Activated T-cell treated with anti-CD3 and anti-CD28 coated beads, Interleukin-2, amount 50 U/mL, for 72 hours (primary cell): ENCODE results near the gene SLC66A3. TPM values are rescaled to one million over a fixed set of nuclear protein-coding genes. Genes with fewer than 3 reads are reported as not detected.

Experiments
- ATAC-seq, 2 donors: fragments of 150-1000 bp; cut with Tn5 transposase; replicated peaks in 1 of 2; 2 replicates each; pipeline ENCODE4 v1.10.0; 2021; ENCODE audit warnings: moderate library complexity in 2 of 2, mild to moderate bottlenecking in 1 of 2
- DNase-seq, 2 donors: peaks; one replicate each; pipeline ENCODE4 v3.0.0; 2021 to 2022; ENCODE audit warnings: mixed read lengths in 1 of 2
- H3K27ac Mint-ChIP-seq: one replicate; pipeline ENCODE4 v1.8.0; 2022; ENCODE audit warnings: mild to moderate bottlenecking, moderate library complexity, mixed read lengths
- H3K27me3 Mint-ChIP-seq: one replicate; pipeline ENCODE4 v1.8.0; 2022; ENCODE audit warnings: low read depth, mixed read lengths
- H3K36me3 Mint-ChIP-seq, 2 donors: one replicate each; pipeline ENCODE4 v1.8.0; 2022; ENCODE audit warnings: mixed read lengths in 2 of 2, mild to moderate bottlenecking in 1 of 2; ENCODE audit not compliant: insufficient read depth in 2 of 2
- H3K4me1 Mint-ChIP-seq: one replicate; pipeline ENCODE4 v1.8.0; 2022; ENCODE audit warnings: low read depth, mixed read lengths
- H3K4me3 Mint-ChIP-seq, 2 donors: one replicate each; pipeline ENCODE4 v1.8.0; 2022; ENCODE audit warnings: mild to moderate bottlenecking in 2 of 2, mixed read lengths in 2 of 2, moderate library complexity in 2 of 2
- H3K9me3 Mint-ChIP-seq, 2 donors: one replicate each; pipeline ENCODE4 v1.8.0; 2022; ENCODE audit warnings: mixed read lengths in 2 of 2
- total RNA-seq, 2 donors: library from RNA; stranded (reverse); gene quantifications; one replicate each; pipeline ENCODE4 v1.2.3, GENCODE V29; 2022

Gene SLC66A3
- total RNA-seq, 2 donors from 2014 or later: 14.9 to 17.3 TPM

- Mint-ChIP-seq H3K27ac (no peak overlapping the region), H3K4me1 (no peaks in the 10 kb centered on the region), H3K4me3 (no peak overlapping the region), H3K9me3 (no peaks in the 10 kb centered on the region), H3K27me3 (no peaks in the 10 kb centered on the region), H3K36me3 (peaks cover 0 to 2% of the 10 kb centered on the region in 2 donors)
- ATAC-seq: no peak
- DNase-seq: no peak
These were observed 27.7 kb downstream of the SLC66A3 start for GRCh38 chr2:11182951-11183350.

DNA sequence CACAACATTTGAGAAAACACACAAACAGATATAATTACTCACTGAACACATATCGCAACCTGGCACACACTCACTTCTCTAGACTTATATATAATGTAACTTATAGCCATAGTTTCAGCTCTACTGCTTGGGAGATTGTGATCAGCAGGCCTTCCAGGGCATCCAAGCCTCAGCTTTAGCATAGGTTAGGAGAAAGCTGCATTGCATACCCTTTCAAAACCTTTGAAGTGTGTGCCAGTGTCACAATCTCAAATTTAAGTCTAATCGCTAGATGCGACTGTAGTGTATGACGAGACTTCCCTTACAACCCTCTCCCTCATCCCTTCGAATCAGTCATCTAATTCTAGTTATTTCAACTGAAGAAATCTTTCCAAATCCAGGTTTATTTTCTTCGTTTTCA, 30.9 kb downstream of the SLC66A3 start:
- DNase-seq (no peak), ATAC-seq (no peak)
- Mint-ChIP-seq H3K36me3 (peaks cover 0 to 4% of the 10 kb centered on the region in 2 donors), H3K9me3 (no peaks in the 10 kb centered on the region), H3K4me3 (no peak overlapping the region), H3K4me1 (no peaks in the 10 kb centered on the region), H3K27ac (no peak overlapping the region), H3K27me3 (no peaks in the 10 kb centered on the region)

GRCh38 chr2:11187083-11187619, 31.9 kb downstream of the SLC66A3 start:
- Mint-ChIP-seq H3K4me3 (no peak overlapping the region), H3K4me1 (no peaks in the 10 kb centered on the region)

DNA sequence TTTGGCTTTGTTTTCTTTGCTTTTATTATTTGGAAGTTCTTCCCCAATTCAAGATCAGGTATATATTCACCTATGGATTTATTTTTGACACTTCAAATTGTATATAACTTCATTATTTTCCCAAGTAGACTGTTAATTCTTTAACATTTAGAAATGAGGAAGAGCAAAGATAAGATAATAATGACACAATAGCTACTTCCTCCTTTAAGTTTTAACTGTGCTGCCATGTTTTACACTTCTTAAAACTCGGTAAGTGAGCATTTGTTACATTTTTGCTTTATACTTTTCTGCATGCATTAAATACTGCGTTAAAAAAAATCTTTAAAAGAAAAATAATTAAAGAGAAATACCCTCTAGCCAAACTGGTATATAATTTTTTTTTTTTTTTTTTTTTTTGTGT, 32.5 kb downstream of the SLC66A3 start:
- Mint-ChIP-seq H3K4me1 (no peaks in the 10 kb centered on the region), H3K27ac (no peak overlapping the region), H3K27me3 (no peaks in the 10 kb centered on the region), H3K4me3 (no peak overlapping the region), H3K36me3 (peaks cover 0 to 4% of the 10 kb centered on the region in 2 donors), H3K9me3 (no peaks in the 10 kb centered on the region)
- ATAC-seq: no peak
- DNase-seq: no peak

More at GRCh38 chr2:11187083-11187619, 31.9 kb downstream of the SLC66A3 start:
- no peaks in the 10 kb centered on the region for H3K27me3 Mint-ChIP-seq
- peaks cover 0 to 4% of the 10 kb centered on the region in 2 donors for H3K36me3 Mint-ChIP-seq
- ATAC-seq (no peak), DNase-seq (no peak)
- no peaks in the 10 kb centered on the region for H3K9me3 Mint-ChIP-seq
- H3K27ac Mint-ChIP-seq: no peak overlapping the region

GRCh38 chr2:11196246-11196645, 41.0 kb downstream of the SLC66A3 start:
- no peak overlapping the region for H3K4me3 Mint-ChIP-seq
- H3K9me3 Mint-ChIP-seq: no peaks in the 10 kb centered on the region
- H3K4me1 Mint-ChIP-seq: no peaks in the 10 kb centered on the region
- peaks cover 0 to 5% of the 10 kb centered on the region in 2 donors for H3K36me3 Mint-ChIP-seq
- no peaks in the 10 kb centered on the region for H3K27me3 Mint-ChIP-seq
- no peak for DNase-seq
- ATAC-seq: no peak
- no peak overlapping the region for H3K27ac Mint-ChIP-seq

- H3K27ac Mint-ChIP-seq: no peak overlapping the region
- H3K4me1 Mint-ChIP-seq: peaks cover 18% of the 10 kb centered on the region
- DNase-seq (no peak), ATAC-seq (no peak)
- H3K4me3 Mint-ChIP-seq: no peak overlapping the region
- H3K36me3 Mint-ChIP-seq: peaks cover 0 to 5% of the 10 kb centered on the region in 2 donors
- H3K27me3 Mint-ChIP-seq: no peaks in the 10 kb centered on the region
- H3K9me3 Mint-ChIP-seq: no peaks in the 10 kb centered on the region
These were observed 45.4 kb downstream of the SLC66A3 start for GRCh38 chr2:11200651-11201050.

DNA sequence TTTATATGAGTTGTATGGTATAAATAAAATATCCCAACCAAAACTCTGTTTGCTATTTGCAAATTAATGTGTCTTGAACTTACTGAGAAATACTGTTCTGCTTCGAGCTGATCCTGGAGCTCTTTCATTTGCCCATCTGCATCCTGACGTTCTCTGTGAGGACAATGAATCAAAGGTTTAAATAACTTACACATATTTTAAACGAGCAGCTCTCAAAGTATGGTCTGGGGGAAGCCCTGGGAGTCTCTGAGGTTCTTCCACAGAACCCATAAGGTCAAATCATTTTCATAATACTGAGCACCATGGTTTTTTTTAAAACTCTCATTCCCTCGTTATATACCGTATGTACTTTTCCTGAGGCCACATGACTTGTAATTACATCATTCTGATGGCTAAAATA, 46.7 kb downstream of the SLC66A3 start:
- H3K27ac Mint-ChIP-seq: no peak overlapping the region

GRCh38 chr2:11203480-11203879, 48.2 kb downstream of the SLC66A3 start:
- Mint-ChIP-seq H3K4me3 (peak overlapping the region in 1 of 2 donors; percentile 20), H3K27me3 (no peaks in the 10 kb centered on the region), H3K4me1 (peaks cover 18% of the 10 kb centered on the region), H3K27ac (peak overlapping the region; percentile 48), H3K36me3 (no peaks in the 10 kb centered on the region), H3K9me3 (no peaks in the 10 kb centered on the region)
- ATAC-seq (peak; percentile 94 to 95), DNase-seq (no peak)

More for the DNA sequence above, 46.7 kb downstream of the SLC66A3 start:
- no peaks in the 10 kb centered on the region for H3K27me3 Mint-ChIP-seq
- peaks cover 18% of the 10 kb centered on the region for H3K4me1 Mint-ChIP-seq
- DNase-seq (no peak), ATAC-seq (no peak)
- no peaks in the 10 kb centered on the region for H3K36me3 Mint-ChIP-seq
- H3K4me3 Mint-ChIP-seq: no peak overlapping the region
- no peaks in the 10 kb centered on the region for H3K9me3 Mint-ChIP-seq

GRCh38 chr2:11208083-11208482, 52.8 kb downstream of the SLC66A3 start:
- ATAC-seq: no peak
- no peaks in the 10 kb centered on the region for H3K27me3 Mint-ChIP-seq
- H3K4me3 Mint-ChIP-seq: no peak overlapping the region
- H3K27ac Mint-ChIP-seq: no peak overlapping the region
- H3K9me3 Mint-ChIP-seq: no peaks in the 10 kb centered on the region
- no peaks in the 10 kb centered on the region for H3K36me3 Mint-ChIP-seq
- peaks cover 17% of the 10 kb centered on the region for H3K4me1 Mint-ChIP-seq
- DNase-seq: no peak

- Mint-ChIP-seq H3K27me3 (no peaks in the 10 kb centered on the region), H3K9me3 (no peaks in the 10 kb centered on the region), H3K36me3 (peaks cover 2 to 4% of the 10 kb centered on the region in 2 donors), H3K4me3 (no peak overlapping the region), H3K4me1 (no peaks in the 10 kb centered on the region), H3K27ac (no peak overlapping the region)
- ATAC-seq (no peak), DNase-seq (no peak)
These were observed 57.4 kb downstream of the SLC66A3 start for GRCh38 chr2:11212645-11213044.

- no peak for DNase-seq
- H3K4me1 Mint-ChIP-seq: no peaks in the 10 kb centered on the region
- no peak for ATAC-seq
- H3K27ac Mint-ChIP-seq: no peak overlapping the region
- peaks cover 2 to 4% of the 10 kb centered on the region in 2 donors for H3K36me3 Mint-ChIP-seq
- no peak overlapping the region for H3K4me3 Mint-ChIP-seq
- no peaks in the 10 kb centered on the region for H3K27me3 Mint-ChIP-seq
- H3K9me3 Mint-ChIP-seq: no peaks in the 10 kb centered on the region
These were observed 57.9 kb downstream of the SLC66A3 start for GRCh38 chr2:11213090-11213638.

- no peak for DNase-seq
- peaks cover 2 to 4% of the 10 kb centered on the region in 2 donors for H3K36me3 Mint-ChIP-seq
These were observed 58.7 kb downstream of the SLC66A3 start for GRCh38 chr2:11213975-11214374.

DNA sequence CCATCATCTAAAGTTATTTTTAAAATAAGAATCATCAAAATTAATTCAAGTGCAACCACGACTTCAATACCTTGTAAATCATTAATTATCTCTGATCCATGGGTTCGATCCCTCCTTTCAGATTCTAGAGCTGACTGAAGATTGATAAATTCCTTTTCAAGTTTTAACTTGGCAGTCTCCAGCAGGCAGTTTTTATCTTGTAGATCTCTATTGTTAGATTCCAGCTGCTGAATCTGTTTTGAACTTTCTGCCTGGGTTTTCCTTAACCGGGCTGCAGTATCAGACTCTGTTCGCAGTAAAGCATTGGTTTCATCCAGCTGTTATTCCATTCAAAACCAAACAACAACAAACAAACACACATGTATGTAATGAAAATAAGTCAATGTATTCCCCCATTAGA, 59.5 kb downstream of the SLC66A3 start:
- H3K4me3 Mint-ChIP-seq: no peak overlapping the region
- no peaks in the 10 kb centered on the region for H3K27me3 Mint-ChIP-seq
- no peak for DNase-seq
- no peaks in the 10 kb centered on the region for H3K9me3 Mint-ChIP-seq
- no peak for ATAC-seq
- peaks cover 3 to 7% of the 10 kb centered on the region in 2 donors for H3K36me3 Mint-ChIP-seq
- no peak overlapping the region for H3K27ac Mint-ChIP-seq
- H3K4me1 Mint-ChIP-seq: no peaks in the 10 kb centered on the region

More at GRCh38 chr2:11213975-11214374, 58.7 kb downstream of the SLC66A3 start:
- Mint-ChIP-seq H3K27me3 (no peaks in the 10 kb centered on the region), H3K4me1 (no peaks in the 10 kb centered on the region), H3K27ac (no peak overlapping the region), H3K4me3 (no peak overlapping the region), H3K9me3 (no peaks in the 10 kb centered on the region)
- no peak for ATAC-seq

DNA sequence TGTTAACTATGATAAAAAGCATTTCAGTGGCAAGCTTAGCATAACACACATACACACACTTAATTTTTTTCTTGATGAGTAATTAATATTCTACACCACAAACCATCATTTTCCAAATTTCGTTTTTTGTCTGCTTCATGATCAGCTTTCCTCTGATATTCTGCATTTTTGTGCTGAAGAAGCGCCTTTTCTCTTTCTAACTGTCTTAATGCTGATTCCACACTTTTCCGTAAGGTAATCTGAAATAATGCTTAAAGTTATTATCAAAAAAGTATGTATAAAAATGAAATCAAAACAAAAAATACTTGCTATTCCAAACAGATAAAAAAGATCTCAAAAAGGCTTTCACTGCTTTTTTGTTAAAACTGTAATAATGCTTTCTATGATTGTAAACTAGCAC, 60.1 kb downstream of the SLC66A3 start:
- no peak overlapping the region for H3K4me3 Mint-ChIP-seq
- peaks cover 4 to 7% of the 10 kb centered on the region in 2 donors for H3K36me3 Mint-ChIP-seq
- DNase-seq (no peak), ATAC-seq (no peak)
- no peak overlapping the region for H3K27ac Mint-ChIP-seq
- H3K9me3 Mint-ChIP-seq: no peaks in the 10 kb centered on the region
- no peaks in the 10 kb centered on the region for H3K27me3 Mint-ChIP-seq
- H3K4me1 Mint-ChIP-seq: no peaks in the 10 kb centered on the region
